T-helper 2 cell (primary cell): Measurements from ENCODE around the gene JPH2.
A peak's percentile ranks its signal among the peaks of the same experiment; 100 is the strongest.

Source experiments
- DNase-seq, 5 experiments: peaks; one replicate each; pipeline versions ENCODE4 v3.0.0 to v3.0.0-alpha.2; 2012 to 2022

Gene JPH2

DNA sequence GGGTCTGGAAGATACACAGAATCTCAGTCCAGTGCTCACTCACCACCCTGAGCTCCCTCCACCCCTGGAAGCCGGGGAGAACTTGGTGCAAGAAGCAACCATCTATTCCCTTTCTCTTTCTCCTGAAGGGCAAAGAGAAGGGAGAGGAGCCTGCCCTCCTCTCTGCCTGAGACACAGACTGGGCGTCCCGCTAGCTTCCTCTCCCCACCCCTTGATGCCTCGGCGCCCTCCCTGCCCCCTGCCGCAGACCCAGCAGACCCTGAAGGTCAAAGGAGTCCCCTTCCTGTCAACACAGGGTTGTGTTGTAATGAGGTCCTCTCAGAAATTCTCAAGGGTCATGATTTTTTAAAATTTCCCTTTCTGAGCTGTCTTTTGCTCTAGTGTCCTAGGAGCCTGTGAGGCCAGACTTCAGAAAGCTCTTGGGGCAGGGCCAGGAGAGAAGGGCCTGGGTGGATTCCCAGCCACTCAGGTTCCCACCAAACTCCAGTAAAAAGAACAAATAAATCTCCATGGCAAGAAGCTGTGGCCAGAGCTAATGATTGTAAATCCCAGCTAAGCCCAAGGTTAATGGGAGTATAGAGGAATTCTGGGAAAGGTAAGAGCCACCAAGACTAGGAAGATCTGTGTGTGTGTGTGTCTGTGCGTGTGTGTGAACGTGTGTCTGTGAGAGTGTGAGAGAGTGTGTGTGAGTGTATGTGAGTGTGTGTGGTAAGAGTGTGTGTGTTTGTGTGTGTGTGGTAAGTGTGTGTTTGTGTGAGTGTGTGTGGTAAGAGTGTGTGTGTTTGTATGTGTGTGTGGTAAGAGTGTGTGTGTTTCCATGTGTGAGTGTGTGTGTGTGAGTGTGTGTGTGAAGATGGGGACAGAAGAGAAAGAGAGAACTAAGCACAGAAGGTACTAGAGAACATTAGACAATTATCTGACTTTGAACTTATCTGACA lies 1.1 kb upstream of the JPH2 start:
- peak in 1 of 5 experiments; percentile 36 for DNase-seq

DNA sequence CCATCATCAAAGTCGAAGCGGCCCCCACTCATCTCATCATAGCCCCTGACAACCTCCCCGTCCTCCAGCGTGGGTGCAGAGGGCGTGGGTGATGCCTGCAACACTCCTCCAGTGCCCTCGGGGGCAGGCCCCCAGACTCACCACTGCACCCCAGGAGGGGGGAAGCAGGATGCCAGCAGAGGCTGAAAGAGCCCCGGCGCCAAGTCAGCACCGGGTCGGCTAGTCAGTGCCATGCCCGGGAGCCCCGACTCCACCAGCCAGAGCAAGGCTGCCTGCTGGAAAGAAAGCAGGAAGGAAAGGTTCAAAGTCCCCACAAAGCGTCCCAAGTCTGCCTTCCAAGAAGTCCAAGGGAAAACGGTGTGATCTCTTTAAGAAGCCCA lies 324 bp downstream of the JPH2 start:
- DNase-seq = no peak

DNA sequence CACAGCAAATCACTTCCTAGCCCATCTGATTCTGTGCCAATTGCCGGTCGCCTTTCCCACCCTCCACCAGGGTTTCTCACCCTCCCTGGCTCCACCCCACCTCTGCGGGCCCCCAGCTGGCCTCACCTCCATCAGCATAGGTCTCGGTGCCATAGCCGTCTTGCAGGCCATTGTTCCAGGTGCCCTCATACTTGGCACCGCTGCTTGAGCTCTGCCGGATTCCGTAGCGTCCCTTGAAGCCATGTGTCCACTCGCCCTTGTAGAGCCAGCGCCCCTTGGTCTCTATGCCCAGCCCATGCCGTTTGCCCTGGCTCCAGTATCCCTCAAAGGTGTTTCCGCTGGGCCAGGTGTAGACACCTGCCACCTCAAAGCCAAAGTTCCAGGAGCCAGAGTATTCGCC lies 787 bp downstream of the JPH2 start:
- DNase-seq = no peak

DNA sequence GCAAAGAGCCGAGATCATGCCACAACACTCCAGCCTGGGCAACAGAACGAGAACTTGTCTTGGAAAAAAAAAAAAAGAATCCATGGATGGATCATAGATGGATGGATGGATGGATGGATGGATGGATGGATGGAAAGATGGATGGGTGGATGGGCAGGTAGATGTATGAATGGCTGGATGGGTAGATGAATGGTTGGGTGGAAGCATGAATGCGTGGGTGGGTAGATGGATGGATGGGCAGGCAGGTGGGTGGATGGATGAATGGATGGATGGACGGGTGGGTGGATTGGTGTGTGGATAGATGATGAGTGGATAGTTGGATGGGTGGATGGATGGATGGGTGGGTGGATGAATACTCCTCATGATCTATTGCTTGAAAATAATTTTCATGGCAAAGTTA lies 1.4 kb downstream of the JPH2 start:
- no peak for DNase-seq

DNA sequence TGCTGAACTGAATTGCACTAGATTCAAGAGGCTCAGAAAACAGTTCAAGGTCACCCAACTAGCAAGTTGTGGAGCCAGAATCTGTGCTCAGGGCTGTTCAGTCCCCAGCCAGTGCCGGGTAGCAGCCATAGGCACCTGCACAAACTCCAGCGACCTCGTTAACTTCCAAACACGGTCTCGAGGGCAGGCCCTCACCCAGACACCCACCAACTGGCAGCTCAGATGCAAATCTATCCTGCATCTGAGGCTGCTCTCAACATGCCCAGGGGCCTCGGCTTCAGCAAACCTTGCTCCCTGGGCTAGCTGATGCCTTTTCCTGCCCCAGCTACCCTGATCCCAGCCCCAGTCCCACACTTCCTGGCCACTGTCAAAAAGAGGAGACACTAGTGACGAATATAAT lies 3.7 kb downstream of the JPH2 start:
- no peak for DNase-seq

DNA sequence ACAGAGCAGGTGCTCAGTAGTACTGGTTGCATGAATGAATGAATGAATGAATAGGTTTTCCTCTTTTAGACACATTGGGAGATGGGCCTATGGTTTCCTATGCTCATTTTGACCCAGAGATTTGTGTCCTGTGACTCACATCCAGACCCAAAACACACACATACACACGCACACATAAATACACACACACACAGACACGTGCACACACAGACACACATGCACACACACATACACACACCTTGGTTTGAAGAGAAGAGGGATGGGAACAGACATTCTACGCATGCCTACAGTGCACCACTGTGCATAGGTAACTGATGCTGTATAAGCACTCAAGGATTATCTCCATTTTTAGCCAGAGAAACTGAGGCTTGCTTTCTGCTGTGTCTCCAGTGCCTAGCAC lies 4.1 kb downstream of the JPH2 start:
- DNase-seq = no peak

DNA sequence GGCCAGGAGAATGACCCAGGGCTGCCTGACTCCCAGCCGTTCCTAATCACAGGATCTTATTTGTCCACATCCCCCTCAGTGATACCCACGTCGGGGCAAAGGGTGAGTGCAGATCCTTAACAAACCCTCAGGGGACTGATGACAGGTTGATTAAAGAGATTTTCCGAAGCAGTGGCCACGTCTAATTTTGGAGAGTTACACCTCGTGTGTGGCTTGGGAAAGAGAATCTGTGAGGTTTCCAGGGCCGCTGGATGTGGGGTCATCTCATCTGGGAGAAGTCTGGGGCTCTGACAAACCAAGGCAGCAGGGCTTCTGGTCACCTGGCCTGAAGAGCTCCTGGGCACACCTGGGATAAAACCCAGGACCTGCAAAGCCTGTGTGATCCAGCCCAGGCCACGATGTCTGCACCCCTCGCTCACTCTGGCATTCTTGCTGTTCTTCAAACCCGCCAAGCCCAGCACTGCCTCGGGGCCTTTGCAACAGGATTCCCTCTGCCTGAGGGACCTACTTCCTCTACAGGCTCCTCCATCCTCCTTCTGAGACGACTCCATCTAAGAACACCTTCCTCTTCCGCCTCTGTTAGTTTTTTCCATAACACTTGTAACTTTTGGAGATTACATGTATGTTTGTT lies 4.7 kb downstream of the JPH2 start:
- no peak for DNase-seq

DNA sequence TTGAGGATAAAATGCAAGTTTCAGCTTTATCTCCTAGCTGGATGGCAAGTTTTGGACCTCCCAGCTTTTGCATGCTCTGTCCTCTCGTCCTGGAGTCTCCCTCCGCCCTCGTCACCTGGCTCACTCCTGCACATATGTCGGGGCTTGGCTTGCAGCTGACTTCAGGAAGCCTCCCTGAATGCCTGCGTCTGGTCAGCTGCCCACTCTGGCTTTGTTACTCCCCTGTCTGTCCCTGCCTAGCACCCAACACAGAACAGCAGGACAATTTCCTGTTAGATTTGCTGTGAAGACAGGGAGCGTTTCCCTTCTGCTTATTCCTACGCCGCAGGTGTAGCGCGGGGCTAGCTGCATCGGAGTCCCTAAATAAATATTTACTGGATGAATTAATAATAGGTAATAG lies 5.4 kb downstream of the JPH2 start:
- no peak for DNase-seq

DNA sequence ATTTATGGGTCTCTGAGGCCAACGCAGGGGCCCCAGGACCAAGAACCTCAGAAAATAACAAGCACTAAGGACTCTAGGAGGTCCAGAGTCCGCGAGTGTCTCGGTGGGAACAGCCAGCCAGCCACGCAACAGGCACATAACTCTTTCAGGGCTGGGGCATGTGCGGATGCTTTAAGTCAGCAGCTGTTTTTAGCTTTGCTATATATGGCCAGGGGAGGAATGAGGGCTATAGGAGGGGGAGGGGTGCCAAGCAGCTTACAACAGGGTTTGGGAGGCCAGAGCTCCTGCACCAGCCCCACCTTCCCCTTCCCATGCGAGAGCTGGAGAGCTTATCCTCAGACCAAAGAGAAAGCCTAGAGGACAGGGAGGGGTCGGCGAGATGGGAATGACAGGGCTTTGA lies 6.2 kb downstream of the JPH2 start:
- DNase-seq = no peak

DNA sequence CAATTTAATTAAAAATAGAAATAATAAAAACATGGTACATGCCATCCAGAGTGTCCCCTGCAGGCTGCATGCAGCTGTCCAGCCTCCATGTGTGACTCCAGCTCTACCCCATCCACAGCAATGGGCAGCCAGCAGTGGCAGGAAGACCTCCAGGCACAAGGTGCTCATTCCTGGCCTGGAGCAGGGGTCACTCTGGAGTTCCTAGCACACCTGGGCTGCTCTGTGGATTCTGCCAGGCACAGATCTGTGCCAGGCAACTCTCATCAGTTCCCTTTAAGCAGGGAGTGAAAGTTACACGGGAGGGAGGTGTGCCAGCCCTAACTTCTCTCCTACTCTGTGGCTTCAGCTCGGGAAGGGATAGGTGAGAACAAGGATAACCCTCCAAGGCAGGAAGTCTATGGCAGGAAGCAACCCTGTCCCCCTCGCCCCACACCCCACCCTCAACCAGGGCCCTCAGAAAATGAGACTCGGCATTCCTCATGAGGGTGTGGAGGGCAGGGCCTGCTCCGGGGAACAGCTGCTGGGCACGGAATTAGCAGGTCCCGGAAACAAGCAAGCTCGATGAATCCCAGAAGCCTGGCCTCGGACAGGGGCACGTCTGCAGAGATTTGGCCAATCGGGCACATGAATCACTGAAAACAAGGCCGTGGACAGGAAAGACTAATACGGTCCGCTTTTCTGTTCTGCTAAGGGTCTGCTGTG lies 10.0 kb downstream of the JPH2 start:
- no peak for DNase-seq

DNA sequence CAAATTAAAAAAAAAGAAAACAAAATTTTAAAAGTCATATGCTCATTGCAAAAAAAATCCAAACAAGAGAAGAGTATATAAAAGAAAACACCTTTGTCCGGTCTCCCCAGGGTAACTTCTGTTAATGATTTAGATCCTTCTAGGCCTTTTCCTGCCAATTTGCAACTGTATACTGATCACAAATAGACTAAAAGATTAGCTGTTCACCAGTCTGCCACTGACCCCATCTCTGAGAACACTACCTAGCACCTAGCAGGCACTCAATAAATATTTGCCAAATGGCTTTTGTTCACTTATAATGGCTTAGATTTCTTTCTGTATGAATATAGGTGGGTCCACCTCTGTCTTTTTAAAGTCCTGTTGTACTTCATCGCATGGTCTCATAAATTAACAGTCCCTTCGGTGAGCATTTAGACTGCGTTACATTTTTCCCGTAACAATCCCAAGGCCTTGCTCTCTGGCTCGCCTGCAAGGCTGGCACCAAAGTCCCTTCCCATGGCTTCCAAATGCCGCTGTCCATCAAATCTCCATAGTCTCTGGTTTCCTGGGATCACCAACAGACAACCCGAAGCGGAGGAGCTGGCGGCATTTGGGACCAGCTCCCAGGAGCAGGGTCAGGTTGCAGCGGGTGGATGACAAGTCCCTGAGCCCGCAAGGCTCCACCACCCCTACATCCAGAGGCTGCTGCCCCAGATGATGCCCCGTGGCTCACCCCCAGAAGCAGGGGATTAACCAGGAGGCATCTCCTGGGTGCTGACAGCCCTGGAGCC lies 11.8 kb downstream of the JPH2 start:
- no peak for DNase-seq

DNA sequence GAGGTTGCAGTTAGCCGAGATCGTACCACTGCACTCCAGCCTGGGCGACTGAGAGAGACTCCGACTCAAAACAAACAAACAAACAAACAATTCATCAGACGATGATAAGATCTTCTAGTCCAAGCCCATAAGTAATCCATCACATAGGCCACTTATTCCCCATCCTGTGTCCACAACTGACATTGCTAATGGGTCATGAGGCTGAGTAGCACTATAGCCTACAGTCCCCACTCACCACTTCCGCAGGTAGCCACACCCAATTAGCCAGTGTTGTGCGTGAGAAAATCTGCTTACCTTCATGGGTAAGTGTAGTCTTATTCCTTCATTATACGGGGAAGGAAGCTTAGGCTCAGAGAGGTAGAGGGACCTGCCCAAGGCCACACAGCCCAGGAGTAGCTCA lies 13.1 kb downstream of the JPH2 start:
- no peak for DNase-seq

DNA sequence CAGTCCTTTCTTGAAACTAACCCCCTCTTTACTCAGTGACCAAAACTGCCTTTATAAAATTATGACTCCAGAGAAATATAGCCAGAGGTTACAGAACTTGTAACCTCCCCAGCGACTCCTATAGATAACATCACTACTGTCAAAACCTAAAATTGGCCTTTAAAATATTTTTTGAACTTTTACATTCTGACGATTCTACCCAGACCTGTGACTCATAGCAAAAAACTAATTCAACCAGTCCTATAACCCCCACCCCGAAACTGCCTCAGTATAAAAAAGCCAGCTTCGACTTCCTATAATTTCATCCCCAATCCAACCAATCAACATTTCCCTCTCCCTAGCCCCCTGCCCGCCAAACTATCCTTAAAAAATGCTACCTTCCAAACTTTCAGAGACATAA lies 13.9 kb downstream of the JPH2 start:
- DNase-seq = no peak

DNA sequence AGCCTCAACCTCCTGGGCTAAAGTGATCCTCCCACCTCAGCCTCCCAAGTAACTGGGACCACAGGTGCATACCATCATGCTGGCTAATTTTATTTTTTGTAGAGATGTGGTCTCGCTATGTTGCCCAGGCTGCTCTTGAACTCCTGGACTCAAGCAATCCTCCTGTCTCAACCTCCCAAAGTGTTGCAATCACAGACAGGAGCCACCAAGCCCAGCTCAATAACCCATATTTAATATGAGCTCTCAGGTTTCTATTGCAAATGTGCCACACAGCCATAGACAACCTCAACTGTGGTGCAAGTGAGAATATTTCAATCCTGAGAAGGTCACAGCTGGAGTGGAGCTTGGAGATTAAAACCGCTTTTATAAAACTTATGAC lies 14.4 kb downstream of the JPH2 start:
- no peak for DNase-seq

DNA sequence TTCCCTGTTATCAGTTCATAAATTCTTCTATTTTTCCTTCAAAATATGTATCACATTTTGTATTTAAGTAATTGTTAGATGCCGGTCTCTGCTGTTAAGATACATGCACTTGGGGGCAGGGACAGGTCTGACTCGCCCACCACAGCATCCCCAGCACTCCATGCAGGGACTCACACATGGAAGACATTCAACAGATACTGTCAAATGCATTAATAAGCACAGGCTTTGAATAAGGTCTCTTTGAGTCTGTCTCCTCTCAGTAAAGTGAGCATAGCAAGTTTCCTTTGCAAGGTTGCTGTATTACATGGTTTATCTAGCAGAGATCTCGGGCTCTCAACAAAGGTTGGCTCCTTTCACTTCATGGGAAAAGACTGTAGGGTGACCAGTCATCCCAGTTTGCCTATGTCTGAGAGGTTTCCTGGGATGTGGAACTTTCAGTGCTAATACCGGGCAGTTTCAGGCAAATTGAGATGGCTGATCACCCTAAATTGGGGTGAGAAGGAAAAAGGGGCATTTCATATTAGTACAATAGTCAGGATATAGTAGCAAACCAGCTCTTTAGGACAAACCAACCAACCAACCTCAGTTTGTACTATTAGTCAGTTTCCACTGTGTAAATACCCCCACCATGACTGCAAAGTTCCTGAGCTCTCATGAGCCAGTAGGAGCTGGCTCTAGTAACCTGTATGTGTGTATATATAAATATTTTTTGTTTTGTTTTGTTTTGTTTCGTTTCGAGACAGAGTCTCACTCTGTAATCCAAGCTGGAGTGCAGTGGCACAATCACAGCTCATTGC lies 15.0 kb downstream of the JPH2 start:
- DNase-seq = no peak

DNA sequence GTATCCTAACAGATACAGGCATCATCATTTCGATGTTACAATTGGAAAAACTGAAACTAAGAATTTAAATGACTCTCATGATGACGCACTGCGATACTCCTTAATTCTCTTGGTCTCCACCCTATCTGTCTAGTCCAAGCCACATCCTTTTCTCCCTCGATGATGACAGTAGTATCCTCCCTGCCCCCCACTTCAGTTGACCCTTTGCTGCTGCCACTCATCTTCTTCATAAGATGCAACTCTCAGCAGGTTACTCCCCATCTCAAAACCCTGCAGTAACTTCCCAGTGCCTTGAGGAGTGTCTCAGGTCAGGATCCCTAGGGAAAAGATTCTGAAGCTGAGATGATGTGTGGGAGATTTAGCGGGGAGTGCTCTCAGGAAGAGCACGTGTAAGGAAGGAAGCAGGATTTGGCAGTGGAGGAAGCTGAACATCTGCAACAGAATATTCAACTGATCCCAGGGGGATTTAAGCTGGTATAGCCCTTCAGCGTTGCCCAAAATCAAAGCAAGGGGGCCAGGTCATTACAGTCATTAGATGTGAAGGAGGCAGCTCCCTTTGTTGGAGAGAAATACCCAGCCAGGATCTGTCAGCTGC lies 16.1 kb downstream of the JPH2 start:
- DNase-seq = no peak

DNA sequence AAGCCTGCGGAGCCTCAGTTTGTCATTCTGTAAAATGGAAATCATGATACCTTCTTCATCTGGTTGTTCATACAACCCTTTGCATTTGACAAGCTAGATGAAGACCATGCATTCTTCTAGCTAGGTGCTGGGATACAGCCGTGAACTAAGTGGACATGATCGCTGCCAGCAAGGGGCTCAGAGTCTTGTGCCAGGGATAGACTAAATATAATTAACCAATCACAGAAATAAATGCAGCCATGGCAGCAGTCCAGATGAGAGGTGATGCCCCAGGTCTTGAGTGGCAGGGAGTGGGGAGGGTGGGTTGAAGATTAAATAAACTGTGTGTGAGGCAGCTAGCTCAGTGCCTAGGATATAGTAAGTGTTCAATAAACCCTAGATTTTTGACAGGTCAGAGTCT lies 19.3 kb downstream of the JPH2 start:
- DNase-seq = no peak

DNA sequence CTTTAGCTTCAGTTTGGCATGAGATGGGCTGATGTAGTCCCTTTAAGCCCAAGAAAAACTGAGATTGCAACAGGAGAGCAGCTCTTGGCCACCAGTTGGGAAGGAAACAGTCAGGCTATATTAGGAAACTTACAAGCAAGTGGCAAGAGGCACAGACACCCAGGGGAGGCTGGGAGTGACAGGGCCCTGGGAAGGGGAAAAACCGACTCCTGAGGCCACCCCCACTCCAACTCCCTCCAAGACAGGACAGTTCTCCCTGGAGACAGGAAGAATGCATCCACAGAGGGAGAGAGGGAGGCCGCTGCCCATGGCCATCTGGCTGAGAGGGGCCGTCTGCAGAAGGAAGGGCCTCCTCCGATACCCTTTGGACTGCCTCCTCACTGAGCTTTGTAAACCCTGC lies 20.5 kb downstream of the JPH2 start:
- no peak for DNase-seq

DNA sequence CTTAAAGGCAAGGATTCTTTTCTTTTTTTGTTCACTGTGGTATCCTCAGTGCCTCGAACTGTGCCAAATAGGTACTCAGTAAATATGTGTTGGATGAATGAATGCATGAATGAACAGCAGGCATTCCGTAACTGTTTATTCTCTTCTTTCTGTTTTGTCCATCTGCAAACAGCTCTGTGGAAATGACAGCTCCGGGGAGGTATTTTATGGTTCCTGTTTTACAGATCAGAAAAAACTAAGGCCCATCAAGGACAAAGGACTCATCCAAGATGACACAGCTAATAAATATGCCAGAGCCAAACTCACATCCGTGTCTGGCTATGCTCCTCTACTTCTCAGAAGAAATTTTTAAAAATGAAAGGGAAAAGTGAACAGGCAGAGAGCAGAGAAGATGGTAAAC lies 21.0 kb downstream of the JPH2 start:
- DNase-seq = no peak

DNA sequence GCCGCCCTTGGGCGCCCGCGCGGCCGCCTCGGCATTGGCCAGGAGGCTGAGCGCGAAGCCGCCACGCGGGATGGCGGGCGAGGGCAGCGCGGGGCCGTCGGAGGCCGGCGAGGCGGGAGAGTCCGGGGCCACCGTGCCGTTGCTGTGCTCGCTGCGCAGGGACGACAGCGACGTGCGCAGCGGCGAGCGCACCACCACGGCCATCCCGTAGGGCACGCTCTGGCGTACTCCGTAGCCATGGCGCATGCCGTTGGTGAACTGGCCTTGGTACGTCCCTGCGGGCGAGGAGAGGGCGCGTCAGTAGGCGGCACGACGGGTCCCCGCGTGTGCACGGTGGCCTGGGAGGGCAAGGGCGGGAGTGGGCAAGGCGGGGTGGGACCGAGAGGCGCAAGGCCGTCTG lies 26.9 kb downstream of the JPH2 start:
- DNase-seq = no peak

DNA sequence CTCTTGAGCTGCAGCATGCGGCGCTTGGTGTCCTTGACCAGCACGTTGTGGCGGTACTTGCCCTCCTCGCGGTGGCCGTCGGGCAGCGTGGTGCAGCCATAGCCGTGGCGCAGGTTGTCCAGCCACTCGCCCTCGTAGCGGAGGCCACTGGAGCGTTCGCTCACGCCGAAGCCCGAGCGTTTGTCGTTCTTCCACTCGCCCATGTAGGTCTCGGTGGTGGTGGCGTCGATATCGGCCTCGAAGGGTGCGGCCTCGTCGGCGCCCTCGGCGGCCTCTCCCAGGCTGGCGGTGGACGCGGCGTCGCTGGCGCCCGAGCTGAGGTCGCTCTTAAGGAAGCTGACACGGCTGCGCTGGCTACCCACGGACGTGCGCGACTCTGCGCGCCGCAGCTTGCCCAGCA lies 27.3 kb downstream of the JPH2 start:
- DNase-seq = no peak

DNA sequence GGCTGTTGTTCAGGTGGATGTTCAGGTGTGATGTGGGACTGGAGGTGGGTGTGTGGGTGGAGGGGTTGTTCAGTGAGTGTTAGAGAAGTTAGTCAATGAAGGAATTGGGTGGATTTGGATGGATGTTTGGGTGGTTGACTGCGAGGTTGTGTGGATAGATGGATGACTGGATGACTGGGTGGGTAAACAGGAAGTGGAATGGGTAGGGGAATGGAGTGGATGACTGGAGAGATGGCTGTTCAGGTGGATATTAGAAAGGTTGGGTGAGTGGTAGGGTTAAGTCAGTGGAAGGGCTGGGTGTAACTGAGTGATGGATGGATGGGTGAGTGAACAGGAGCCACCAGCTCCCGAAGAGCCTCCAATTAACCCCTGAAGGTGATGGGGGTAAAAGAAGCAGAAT lies 27.9 kb downstream of the JPH2 start:
- DNase-seq = no peak
